Brain pericyte (primary cell): ENCODE data around the gene SLC25A25.
A peak's percentile ranks its signal among the peaks of the same experiment; 100 is the strongest.

ENCODE experiments used
- DNase-seq: peaks from one replicate; pipeline ENCODE4 v3.0.0-alpha.2; 2012; ENCODE audit warnings: low read depth, low spot score

SLC25A25 gene

GRCh38 chr9:128096616-128097536, 28.8 kb downstream of the SLC25A25 start:
- DNase-seq, result no peak

DNA sequence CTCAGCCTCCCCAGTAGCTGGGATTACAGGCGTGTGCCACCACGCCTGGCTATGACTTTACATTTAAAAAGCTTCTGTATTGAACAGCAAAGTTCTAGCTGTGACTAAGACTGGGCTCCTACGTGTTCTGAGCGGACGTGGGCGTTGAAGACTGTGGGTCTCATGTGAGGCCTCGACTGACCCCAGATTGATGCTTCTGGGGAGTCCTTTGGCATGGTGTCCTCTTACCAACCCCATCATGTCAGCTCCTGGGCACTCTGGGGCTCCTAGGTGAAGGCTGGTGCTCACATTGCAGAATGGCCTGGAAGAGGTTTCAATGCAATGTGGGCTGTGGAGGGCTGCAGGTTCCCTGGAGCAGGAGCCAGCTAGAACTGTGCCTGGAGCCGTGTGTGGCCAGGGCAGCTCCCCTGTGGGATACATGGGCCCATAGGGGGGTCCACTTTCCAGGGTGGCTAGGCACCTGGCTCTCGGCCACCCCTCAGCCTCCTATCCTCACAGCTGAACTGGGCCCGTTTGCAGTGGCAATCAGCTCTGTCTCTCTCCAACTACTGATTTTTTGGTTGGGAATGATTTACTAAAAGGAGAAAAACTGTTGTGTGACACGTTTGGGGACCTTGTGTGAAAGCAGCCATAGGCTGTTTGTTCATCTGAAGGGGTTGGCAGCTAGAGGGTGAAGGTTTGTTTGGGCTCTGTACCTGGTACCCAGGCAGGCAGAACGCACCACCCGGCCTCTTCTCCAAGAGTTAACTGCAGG, 29.7 kb downstream of the SLC25A25 start:
- DNase-seq, result no peak

DNA sequence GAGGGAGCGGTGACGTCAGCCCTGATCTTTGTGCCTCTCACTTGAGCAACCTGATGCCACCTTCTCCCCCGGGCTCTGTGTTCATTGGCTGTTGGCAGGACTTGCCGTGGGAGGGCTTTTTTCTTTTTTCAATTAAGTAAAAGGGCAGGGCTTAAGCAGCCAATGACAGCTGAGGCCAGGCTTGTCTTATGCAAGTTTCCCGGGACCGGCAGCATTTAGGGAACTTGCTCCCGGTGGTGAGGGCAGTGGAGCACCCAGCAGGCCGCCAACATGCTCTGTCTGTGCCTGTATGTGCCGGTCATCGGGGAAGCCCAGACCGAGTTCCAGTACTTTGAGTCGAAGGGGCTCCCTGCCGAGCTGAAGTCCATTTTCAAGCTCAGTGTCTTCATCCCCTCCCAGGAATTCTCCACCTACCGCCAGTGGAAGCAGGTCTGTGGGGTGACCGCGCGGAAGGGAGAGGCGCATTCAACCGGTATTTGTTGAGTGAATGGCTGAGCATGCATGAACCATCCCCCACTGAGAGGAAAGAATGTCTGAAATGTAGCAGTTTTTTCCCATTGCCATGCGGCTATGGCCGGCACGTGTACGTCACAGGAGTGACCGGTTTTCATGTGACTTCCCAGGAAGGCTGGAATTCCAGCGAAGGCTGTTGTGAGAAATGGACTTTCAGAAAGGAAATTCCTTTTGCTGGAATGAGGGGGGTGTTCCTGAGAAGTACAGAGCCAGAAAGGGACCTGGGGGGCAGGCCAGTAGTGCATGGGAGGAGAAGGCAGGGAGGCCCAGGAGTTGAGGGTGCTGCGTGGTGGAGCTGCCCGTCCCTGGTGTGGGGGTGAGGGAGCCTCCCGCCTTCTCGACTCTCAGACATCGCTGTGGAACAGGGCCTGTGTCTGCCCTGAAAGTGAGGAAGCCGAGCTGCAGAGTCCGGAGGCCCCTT, 30.5 kb downstream of the SLC25A25 start:
- DNase-seq, result peak; percentile 93

DNA sequence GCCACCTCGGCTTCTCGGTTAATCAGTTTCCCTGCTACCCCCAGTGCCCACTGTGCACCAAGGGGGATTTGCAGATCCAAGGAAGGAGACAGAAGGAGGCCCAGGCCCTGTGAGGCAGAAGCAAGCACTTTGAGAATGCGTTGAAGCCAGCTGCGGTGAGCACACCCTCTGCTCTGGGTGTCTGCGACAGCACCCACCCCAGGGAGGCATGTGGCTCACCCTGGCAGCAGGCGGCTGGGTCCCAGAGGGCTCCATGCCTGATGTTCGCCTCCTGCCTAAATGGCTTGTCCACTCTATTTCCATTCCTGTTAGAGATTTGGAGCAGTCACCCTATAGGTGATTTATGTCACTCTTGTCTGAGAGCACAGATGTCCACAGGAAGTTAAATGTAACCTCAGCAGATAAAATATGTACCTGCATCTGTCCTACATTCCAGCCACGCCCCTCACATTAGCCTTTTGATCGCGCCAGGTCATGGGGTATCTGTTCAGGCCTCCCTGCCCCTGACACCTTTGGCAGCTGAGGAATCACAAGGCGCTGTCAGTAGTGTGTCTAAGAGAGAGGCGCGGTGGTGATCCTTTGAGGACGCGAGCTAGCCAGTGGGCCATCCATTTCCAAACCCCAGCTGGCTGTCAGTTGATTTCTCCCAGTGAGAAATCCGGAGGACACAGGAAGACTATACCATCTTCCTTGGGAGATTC, 31.3 kb downstream of the SLC25A25 start:
- DNase-seq, result no peak

GRCh38 chr9:128099932-128100491, 32.0 kb downstream of the SLC25A25 start:
- no peak for DNase-seq

GRCh38 chr9:128100581-128100980, 32.5 kb downstream of the SLC25A25 start:
- no peak for DNase-seq

- no peak for DNase-seq
Measured at GRCh38 chr9:128101231-128101661, 33.2 kb downstream of the SLC25A25 start.

DNA sequence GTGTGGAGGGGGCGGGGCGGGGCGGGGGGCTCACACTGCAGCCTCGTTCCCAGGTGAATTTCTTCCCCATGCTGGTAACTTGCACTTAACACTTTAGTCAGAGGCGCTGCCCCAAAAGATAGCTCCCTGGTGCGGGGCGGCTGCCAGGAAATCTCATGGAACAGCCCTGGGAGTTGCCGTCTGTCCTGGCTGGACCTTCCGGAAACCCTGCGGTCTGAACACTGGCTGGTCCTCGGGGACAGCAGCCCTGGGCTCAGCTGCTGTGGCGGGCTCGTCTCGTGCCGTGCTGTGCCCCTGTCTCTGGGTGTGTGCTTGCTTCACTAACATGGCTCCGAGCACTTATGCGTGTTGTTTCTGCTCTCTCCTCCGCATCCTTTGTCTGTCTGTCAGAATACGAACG, 33.7 kb downstream of the SLC25A25 start:
- no peak for DNase-seq

DNA sequence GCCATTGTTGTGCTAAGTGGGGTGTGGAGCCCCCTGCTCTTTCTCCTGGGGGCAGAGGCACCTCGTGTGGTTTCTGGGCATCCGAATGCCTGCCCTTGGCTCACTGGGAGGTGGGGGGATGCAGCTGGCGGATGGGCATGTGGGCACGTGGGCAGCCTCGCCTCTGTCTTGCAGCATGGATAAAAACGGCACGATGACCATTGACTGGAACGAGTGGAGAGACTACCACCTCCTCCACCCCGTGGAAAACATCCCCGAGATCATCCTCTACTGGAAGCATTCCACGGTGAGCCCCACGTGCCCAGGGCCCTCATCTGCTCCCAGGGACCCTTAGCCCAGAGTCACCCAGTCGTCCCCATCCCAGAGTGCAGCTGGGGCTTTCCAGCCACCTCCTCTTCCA, 34.2 kb downstream of the SLC25A25 start:
- no peak for DNase-seq

DNA sequence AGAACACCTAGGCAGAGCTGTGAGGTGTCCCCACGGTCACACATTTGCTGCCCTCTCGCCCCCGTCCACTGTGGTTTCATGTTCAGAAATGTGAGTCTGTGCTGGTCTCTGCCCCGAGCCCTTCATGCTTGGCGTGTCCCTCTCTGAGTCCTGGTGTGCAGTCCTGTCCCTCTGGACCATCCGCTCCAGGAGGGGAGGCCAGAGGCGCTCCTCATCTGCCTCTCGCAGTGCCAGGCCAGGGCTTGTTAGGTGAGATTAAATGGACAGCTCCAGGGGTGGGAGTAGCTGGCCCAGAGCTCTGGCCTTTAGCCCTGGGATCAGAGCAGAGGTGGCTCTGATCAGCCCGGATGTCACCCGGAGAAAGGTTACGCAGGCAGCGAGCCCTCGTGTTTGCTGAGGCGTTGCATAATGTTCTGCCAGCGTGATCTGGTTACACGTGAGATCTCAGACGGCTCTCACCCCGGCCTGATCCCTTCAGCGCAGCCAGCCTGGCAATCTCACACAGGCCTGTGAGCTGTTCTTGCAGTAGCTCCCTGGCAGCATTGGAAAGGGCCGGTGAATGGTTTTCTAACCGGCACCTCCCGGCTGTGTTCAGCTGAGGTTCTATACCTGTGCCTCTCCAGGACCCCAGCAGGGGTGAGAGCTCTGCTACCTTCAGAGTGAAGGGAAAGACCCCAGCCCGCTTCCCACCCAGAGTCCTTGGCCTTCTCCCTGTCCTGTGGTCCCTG, 35.0 kb downstream of the SLC25A25 start:
- no peak for DNase-seq

GRCh38 chr9:128103589-128103962, 35.5 kb downstream of the SLC25A25 start:
- DNase-seq, result no peak

DNA sequence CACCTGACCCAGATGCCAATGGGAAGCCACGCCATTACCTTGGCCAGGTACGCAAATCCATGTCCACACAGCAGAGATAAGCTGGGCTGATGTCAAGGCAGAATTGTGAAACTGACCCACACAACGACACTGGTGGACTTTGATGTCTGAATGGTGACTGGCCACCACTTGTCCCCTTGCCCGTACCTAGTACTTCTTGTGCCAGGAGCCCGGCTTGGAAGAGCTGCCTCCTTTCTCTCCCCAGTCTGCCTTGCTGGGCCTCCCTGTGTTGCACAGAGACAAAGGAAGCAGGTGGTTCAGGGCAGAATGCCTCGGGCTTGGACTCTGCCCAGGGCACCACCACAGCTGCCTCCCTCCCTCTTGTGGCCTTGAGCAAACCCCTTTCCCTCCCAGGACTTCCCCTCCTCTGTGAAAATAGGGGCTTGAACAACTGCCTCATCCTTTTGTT, 36.2 kb downstream of the SLC25A25 start:
- DNase-seq, result no peak

DNA sequence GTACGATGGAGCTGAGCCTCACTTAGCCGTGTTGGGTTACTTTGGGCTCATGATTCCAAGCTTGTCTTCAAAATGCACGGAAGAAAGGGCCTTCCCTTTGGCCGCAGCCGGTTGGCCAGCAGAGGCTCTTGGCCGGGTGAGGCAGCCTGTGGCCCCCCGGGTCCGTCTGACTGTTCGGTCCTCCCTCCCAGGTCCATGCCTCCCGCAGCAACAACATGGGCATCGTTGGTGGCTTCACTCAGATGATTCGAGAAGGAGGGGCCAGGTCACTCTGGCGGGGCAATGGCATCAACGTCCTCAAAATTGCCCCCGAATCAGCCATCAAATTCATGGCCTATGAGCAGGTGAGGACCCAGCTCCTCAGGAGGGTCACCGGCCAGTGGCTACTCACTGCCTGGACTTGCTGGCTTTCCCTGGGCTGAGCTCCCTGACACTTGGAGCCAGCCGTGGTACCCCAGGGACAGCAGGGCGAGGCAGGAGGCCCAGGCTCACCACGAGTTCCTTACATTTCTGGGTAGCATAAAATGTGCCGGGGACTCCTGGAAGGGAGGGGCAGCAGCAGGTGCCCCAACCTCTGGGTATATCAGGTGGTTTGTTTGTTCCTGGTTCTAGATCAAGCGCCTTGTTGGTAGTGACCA, 37.6 kb downstream of the SLC25A25 start:
- DNase-seq, result no peak

DNA sequence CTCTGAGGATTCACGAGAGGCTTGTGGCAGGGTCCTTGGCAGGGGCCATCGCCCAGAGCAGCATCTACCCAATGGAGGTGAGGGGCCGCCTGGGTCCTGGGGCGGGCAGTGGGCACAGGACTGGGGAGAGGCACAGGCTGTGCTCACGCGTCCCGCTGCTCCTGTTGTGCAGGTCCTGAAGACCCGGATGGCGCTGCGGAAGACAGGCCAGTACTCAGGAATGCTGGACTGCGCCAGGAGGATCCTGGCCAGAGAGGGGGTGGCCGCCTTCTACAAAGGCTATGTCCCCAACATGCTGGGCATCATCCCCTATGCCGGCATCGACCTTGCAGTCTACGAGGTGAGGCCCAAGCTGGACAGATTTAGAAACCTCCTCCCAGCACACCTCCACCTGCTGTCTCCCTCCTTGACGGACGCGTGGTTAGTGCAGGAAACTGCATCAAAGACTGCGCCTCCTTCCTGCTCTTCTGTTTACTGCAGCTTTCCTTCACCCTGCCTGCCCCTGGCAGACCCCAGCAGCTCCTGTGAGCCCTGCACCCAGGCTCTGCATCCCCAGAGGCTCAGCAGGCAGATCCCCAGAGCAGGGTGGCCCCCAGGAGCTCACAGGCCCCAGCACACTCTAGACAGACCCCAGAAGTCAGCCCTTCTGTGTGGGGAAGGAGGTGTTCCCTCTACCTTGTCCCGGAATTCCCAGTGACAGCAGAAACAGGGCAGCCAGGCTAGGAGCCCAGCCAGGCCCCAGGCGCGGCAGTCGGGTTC, 38.3 kb downstream of the SLC25A25 start:
- no peak for DNase-seq

DNA sequence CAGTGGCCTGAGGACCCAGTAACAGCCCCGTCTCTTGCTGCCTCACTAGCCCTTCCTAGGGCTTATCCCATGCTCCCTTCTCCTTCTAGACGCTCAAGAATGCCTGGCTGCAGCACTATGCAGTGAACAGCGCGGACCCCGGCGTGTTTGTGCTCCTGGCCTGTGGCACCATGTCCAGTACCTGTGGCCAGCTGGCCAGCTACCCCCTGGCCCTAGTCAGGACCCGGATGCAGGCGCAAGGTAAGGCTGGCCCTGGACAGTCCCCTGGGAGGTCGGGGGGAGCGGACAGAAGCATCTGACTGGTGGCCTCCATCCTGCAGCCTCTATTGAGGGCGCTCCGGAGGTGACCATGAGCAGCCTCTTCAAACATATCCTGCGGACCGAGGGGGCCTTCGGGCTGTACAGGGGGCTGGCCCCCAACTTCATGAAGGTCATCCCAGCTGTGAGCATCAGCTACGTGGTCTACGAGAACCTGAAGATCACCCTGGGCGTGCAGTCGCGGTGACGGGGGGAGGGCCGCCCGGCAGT, 39.0 kb downstream of the SLC25A25 start:
- no peak for DNase-seq

GRCh38 chr9:128107468-128108268, 39.6 kb downstream of the SLC25A25 start:
- DNase-seq, result no peak

GRCh38 chr9:128108269-128109049, 40.4 kb downstream of the SLC25A25 start:
- no peak for DNase-seq
